Naive thymus-derived CD4-positive, alpha-beta T cell (primary cell): Measurements from ENCODE around the gene COQ9. TPM values are rescaled to one million over a fixed set of nuclear protein-coding genes. Genes with fewer than 3 reads are reported as not detected.
A peak's percentile ranks its signal among the peaks of the same experiment; 100 is the strongest.
"Not testable (repeated sequence)": the region's sequence is repeated elsewhere in the genome, so short reads cannot be mapped to it uniquely, and the experiment has no call there.

Experiments
- ATAC-seq: fragments of 150-1000 bp; cut with Tn5 transposase; 2 replicates; pipeline ENCODE4 v1.10.0; 2021; ENCODE audit warnings: mild to moderate bottlenecking, moderate library complexity
- CTCF ChIA-PET: fragments of 350-600 bp; sonication (Branson Sonifier 250); formaldehyde crosslinking; loops from one replicate; lab custom pipeline; 2021; ENCODE audit warnings: antibody characterized with exemption; lab: Charles Lee
- POLR2A ChIA-PET: fragments of 350-600 bp; sonication (Branson Sonifier 250); formaldehyde crosslinking; loops from one replicate; lab custom pipeline; 2021; ENCODE audit warnings: antibody characterized with exemption, inconsistent platforms; lab: Charles Lee
- DNase-seq, 9 donors: peaks; one replicate each; pipeline versions ENCODE4 v3.0.0 to v3.0.0-alpha.2; 2020 to 2022; ENCODE audit warnings: mixed read lengths in 1 of 9
- H3K27ac ChIP-seq: one replicate; pipeline ENCODE4 v1.7.0; 2013; ENCODE audit warnings: mild to moderate bottlenecking, low read depth, low read length, moderate library complexity
- H3K27me3 ChIP-seq, 2 donors: one replicate each; pipeline ENCODE4 v1.7.0; 2013; ENCODE audit warnings: low read length in 2 of 2, mild to moderate bottlenecking in 2 of 2, moderate library complexity in 2 of 2; ENCODE audit not compliant: control insufficient read depth in 2 of 2, insufficient read depth in 2 of 2
- H3K36me3 ChIP-seq, 3 experiments: 1 replicate in 2 of 3; 2 replicates in 1 of 3; pipeline ENCODE4 v1.7.0; 2013; ENCODE audit warnings: low read length in 3 of 3, mild to moderate bottlenecking in 3 of 3, moderate library complexity in 1 of 3; ENCODE audit not compliant: insufficient read depth in 3 of 3, control insufficient read depth in 2 of 3
- H3K4me1 ChIP-seq, 2 donors: one replicate each; pipeline ENCODE4 v1.7.0; 2013; ENCODE audit warnings: low read length in 2 of 2, mild to moderate bottlenecking in 2 of 2, moderate library complexity in 1 of 2; ENCODE audit not compliant: control insufficient read depth in 2 of 2, insufficient read depth in 2 of 2
- H3K4me3 ChIP-seq: 2 replicates; pipeline ENCODE4 v1.7.0; 2013; ENCODE audit warnings: mild to moderate bottlenecking, low read length
- H3K9me3 ChIP-seq, 3 experiments: 1 replicate in 2 of 3; 2 replicates in 1 of 3; pipeline ENCODE4 v1.7.0; 2013; ENCODE audit warnings: low read length in 3 of 3; ENCODE audit not compliant: control insufficient read depth in 2 of 3
- H3K27ac Mint-ChIP-seq, 9 donors: one replicate each; pipeline ENCODE4 v1.8.0; 2020 to 2022; ENCODE audit warnings: mixed read lengths in 9 of 9, mild to moderate bottlenecking in 8 of 9, moderate library complexity in 5 of 9, inconsistent platforms in 2 of 9
- H3K27me3 Mint-ChIP-seq, 5 donors: one replicate each; pipeline ENCODE4 v1.8.0; 2021 to 2022; ENCODE audit warnings: mixed read lengths in 5 of 5, mild to moderate bottlenecking in 1 of 5
- H3K36me3 Mint-ChIP-seq, 5 donors: one replicate each; pipeline ENCODE4 v1.8.0; 2020 to 2022; ENCODE audit warnings: mixed read lengths in 5 of 5, mild to moderate bottlenecking in 3 of 5, inconsistent platforms in 1 of 5
- H3K4me1 Mint-ChIP-seq, 7 donors: one replicate each; pipeline ENCODE4 v1.8.0; 2020 to 2022; ENCODE audit warnings: mixed read lengths in 7 of 7, mild to moderate bottlenecking in 3 of 7, inconsistent platforms in 1 of 7
- H3K4me3 Mint-ChIP-seq, 10 donors: one replicate each; pipeline ENCODE4 v1.8.0; 2020 to 2022; ENCODE audit warnings: mild to moderate bottlenecking in 10 of 10, mixed read lengths in 10 of 10, moderate library complexity in 6 of 10, inconsistent platforms in 2 of 10
- H3K9me3 Mint-ChIP-seq, 11 donors: one replicate each; pipeline ENCODE4 v1.8.0; 2020 to 2022; ENCODE audit warnings: mixed read lengths in 11 of 11, mild to moderate bottlenecking in 4 of 11, inconsistent platforms in 1 of 11, moderate library complexity in 1 of 11
- intact Hi-C, 2 donors: fragments of 100-400 bp; cut with micrococcal nuclease; formaldehyde crosslinking; loops; one replicate each; pipeline ENCODE4 v1.15.1; 2023
- polyA plus RNA-seq, 2 donors: library from polyadenylated mRNA; unstranded; fragments of 300-500 nt; fragmentation: Illumina TruSeq; gene quantifications; one replicate each; pipeline ENCODE4 v1.2.3, GENCODE V29; 2021
- total RNA-seq, 6 experiments: library from RNA in 5 of 6; stranded (reverse) in 5 of 6; gene quantifications; 1 replicate in 5 of 6; 2 replicates in 1 of 6; pipeline ENCODE4 v1.2.3 and lab custom pipeline; 2021 to 2026

The COQ9 gene
- total and polyA plus RNA-seq, 7 experiments from 2014 or later, result 16.4 to 51.7 (median 36.6) TPM

DNA sequence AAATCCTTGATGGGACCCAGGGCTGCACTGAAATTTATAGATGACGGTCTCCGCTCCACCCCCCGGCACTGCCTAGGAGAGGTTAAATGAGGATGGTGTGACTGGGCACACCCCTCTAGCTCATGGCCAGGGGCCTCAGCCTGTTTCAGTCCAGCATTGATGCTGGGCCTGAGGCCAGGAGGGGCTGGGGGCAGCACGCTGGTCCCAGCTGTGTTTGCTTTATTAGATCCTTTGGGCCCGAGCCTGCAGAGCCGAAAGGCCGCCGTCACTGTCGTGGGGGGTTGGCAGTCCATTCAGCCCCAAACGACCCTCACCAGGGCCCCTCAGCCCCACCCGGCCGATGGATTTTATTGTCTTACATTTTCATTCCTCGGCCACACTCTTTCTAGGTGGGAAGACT, 49.8 kb downstream of the COQ9 start:
- DNase-seq, result no peak
- Mint-ChIP-seq H3K36me3 (no peaks in the 10 kb centered on the region), H3K27me3 (peaks cover 0 to 16% (median 0%) of the 10 kb centered on the region in 5 donors), H3K9me3 (no peaks in the 10 kb centered on the region), H3K4me1 (peaks cover 5 to 21% (median 16%) of the 10 kb centered on the region in 7 donors), H3K4me3 (no peak overlapping the region), H3K27ac (no peak overlapping the region)
- no peaks in the 10 kb centered on the region for H3K9me3 ChIP-seq
- POLR2A ChIA-PET, result no interaction called here
- no peak for ATAC-seq
- H3K36me3 ChIP-seq, result no peaks in the 10 kb centered on the region
- no peak overlapping the region for H3K27ac ChIP-seq
- intact Hi-C loops, result no loop called here
- CTCF ChIA-PET, result no interaction called here
- peaks cover 0 to 5% of the 10 kb centered on the region in 2 donors for H3K4me1 ChIP-seq
- H3K27me3 ChIP-seq, result peaks cover 0 to 4% of the 10 kb centered on the region in 2 donors
- H3K4me3 ChIP-seq, result no peak overlapping the region

DNA sequence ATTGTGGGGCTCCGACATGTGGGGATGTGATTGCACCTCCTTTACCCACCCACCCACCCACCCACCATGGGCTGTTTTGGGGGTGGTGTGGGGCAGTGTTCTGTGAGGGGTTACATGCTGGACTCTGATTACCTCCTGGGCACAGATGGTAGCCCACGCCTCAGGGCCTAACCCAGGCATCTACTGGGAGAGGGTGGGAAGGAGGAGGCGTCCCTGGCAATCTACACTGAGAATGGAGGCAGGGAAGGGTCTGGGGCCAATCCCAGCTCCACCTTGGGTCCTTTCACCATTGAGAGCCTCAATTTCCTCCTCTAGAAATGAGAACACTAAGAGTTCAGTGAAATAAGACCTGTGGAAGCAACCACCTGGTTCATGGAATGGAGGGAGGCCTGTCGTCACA, 50.8 kb downstream of the COQ9 start:
- peaks cover 5 to 21% (median 16%) of the 10 kb centered on the region in 7 donors for H3K4me1 Mint-ChIP-seq
- ATAC-seq (no peak), DNase-seq (no peak)
- intact Hi-C loops, result no loop called here
- H3K36me3 Mint-ChIP-seq, result no peaks in the 10 kb centered on the region
- H3K9me3 ChIP-seq, result no peaks in the 10 kb centered on the region
- no peaks in the 10 kb centered on the region for H3K36me3 ChIP-seq
- peaks cover 0 to 11% (median 0%) of the 10 kb centered on the region in 5 donors for H3K27me3 Mint-ChIP-seq
- H3K9me3 Mint-ChIP-seq, result no peaks in the 10 kb centered on the region
- peaks cover 0 to 5% of the 10 kb centered on the region in 2 donors for H3K4me1 ChIP-seq
- no peak overlapping the region for H3K27ac Mint-ChIP-seq
- peaks cover 0 to 4% of the 10 kb centered on the region in 2 donors for H3K27me3 ChIP-seq
- ChIA-PET CTCF (no interaction called here), POLR2A (no interaction called here)
- H3K4me3 Mint-ChIP-seq, result no peak overlapping the region
- no peak overlapping the region for H3K27ac ChIP-seq
- H3K4me3 ChIP-seq, result no peak overlapping the region

DNA sequence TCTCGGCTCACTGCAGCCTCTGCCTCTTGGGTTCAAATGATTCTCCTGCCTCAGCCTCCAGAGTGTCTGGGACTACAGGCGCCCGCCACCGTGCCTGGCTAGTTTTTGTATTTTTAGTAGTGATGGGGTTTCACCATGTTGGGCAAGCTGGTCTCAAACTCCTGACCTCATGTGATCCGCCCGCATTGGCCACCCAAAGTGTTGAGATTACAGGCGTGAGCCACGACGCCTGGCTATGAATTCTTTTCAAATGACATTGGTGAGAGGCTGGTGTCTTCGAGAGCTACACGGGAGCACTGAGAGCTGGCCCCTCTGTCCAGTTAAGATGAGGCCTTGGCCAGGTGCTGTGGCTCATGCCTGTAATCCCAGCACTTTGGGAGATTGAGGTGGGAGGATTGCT, 52.7 kb downstream of the COQ9 start:
- CTCF ChIA-PET, result interaction anchor here (2.0 kb wide), 1 partner anchor 20 kb away, joined by 9 read pairs; no protein-coding TSS in a partner anchor
- H3K27me3 ChIP-seq, H3K9me3 Mint-ChIP-seq, H3K4me3 Mint-ChIP-seq, H3K4me1 ChIP-seq, H3K4me3 ChIP-seq, H3K36me3 Mint-ChIP-seq, H3K9me3 ChIP-seq, H3K27ac ChIP-seq, H3K27me3 Mint-ChIP-seq, ATAC-seq, DNase-seq, H3K27ac Mint-ChIP-seq, H3K36me3 ChIP-seq, intact Hi-C loops: not testable (repeated sequence)
- POLR2A ChIA-PET, result interaction anchor here (1.1 kb wide), 1 partner anchor 37 kb away, joined by 3 read pairs; the partner anchor contains the start of gene POLR2C
- peaks cover 5 to 21% (median 16%) of the 10 kb centered on the region in 7 donors for H3K4me1 Mint-ChIP-seq

DNA sequence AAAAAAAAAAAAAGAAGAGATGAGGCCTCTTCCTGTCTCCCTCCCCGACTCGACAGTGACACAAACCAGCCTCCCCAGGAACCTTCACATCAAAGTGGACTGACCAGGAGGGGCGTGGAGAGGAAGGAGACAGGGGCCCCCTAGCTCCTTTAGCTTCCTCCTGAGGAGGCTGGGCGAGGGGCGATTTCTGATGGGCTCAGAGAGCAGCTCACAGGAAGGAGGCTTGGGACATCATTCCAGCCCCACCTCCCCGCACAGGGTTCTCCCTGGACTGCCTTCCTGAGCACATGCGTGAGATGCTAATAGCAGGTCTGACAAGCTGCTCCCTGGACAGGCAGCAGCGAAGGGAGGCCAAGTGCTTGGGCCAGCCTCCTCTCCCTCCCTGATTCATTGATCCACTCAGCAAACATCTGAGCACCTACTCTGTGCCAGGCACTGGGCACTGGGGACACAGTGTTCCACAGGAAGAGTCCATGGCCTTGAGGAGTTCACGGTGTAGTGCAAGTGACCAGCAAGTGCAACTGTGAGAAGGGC, 53.4 kb downstream of the COQ9 start:
- H3K36me3 ChIP-seq, result no peaks in the 10 kb centered on the region
- intact Hi-C loops, result no loop called here
- Mint-ChIP-seq H3K27me3 (peaks cover 0 to 5% (median 0%) of the 10 kb centered on the region in 5 donors), H3K4me1 (peaks cover 5 to 21% (median 16%) of the 10 kb centered on the region in 7 donors), H3K4me3 (peak overlapping the region in 3 of 10 donors; percentile 8 to 23 (median 23)), H3K27ac (peak overlapping the region in 8 of 9 donors; percentile 21 to 83 (median 60)), H3K9me3 (no peaks in the 10 kb centered on the region), H3K36me3 (no peaks in the 10 kb centered on the region)
- POLR2A ChIA-PET, result interaction anchor here (1.1 kb wide), 1 partner anchor 38 kb away, joined by 3 read pairs; the partner anchor contains the start of gene POLR2C
- CTCF ChIA-PET, result interaction anchor here (2.0 kb wide), 1 partner anchor 19 kb away, joined by 9 read pairs; no protein-coding TSS in a partner anchor
- no peaks in the 10 kb centered on the region for H3K9me3 ChIP-seq
- H3K27ac ChIP-seq, result no peak overlapping the region
- ATAC-seq, result no peak
- peaks cover 0 to 5% of the 10 kb centered on the region in 2 donors for H3K4me1 ChIP-seq
- peak in 1 of 9 donors; percentile 18 for DNase-seq
- H3K4me3 ChIP-seq, result no peak overlapping the region
- peaks cover 0 to 4% of the 10 kb centered on the region in 2 donors for H3K27me3 ChIP-seq

DNA sequence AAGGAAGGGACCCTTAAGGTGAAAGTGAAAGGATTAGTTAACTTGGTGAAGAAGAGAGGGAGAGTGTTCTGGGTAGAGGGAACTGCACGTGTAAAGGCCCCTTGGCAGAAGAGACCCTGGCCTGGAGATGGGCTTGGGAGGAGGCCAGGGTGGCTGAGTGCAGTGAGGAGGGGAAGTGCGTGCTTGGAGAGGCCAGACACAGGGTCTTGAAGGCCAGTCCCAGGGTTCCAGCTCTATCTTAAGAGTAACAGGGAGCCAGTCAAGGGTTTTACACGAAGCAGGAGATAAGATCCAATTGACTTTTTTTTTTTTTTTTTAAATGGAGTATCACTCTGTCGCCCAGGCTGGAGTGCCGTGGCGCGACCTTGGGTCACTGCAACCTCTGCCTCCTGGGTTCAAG, 54.2 kb downstream of the COQ9 start:
- Mint-ChIP-seq H3K27ac (peak overlapping the region in 6 of 9 donors; percentile 45 to 83 (median 70)), H3K9me3 (no peaks in the 10 kb centered on the region), H3K27me3 (peaks cover 0 to 3% (median 0%) of the 10 kb centered on the region in 5 donors), H3K4me3 (no peak overlapping the region), H3K4me1 (peaks cover 5 to 21% (median 16%) of the 10 kb centered on the region in 7 donors), H3K36me3 (no peaks in the 10 kb centered on the region)
- no peaks in the 10 kb centered on the region for H3K9me3 ChIP-seq
- no peaks in the 10 kb centered on the region for H3K36me3 ChIP-seq
- ATAC-seq, result no peak
- DNase-seq, result no peak
- no peak overlapping the region for H3K4me3 ChIP-seq
- H3K4me1 ChIP-seq, result peaks cover 0 to 5% of the 10 kb centered on the region in 2 donors
- intact Hi-C loops, result no loop called here
- H3K27me3 ChIP-seq, result peaks cover 0 to 1% of the 10 kb centered on the region in 2 donors
- ChIA-PET POLR2A (no interaction called here), CTCF (interaction anchor here (2.0 kb wide), 1 partner anchor 18 kb away, joined by 9 read pairs; no protein-coding TSS in a partner anchor)
- no peak overlapping the region for H3K27ac ChIP-seq

DNA sequence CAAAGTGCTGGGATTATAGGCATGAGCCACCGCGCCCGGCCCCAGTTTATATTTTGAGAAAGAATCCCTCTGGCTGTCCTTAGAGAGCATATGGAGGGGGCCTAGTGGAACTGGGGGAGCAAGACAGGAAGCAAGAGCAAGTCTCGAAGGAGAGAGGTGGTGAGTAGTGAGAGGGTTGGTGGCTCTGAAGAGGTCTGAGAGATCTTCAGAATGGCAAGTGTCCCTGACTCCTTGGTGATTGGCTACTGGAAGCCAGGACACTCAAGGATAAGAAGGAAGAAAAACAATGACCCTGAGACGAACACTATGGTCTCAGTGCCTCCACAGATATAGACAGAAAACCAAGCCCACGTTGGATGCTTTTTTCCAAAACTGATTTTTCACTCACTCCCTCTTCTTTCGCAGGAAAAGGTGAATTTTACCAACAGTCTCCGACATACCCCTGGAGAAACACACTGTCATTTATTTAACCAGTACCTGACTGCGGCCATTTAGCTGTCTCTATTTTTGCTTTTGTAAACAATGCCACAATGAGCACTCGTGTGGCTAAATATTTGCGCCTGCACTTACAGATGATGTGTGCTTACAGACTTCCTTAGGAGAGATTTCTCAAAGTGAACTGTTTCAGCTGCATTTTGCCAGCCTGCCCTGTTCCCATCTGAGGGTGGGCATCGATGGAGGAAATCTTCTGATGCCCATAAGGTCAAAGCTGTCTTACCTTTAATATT, 54.9 kb downstream of the COQ9 start:
- H3K36me3 ChIP-seq, result no peaks in the 10 kb centered on the region
- Mint-ChIP-seq H3K27ac (peak overlapping the region in 4 of 9 donors; percentile 17 to 46 (median 37)), H3K36me3 (no peaks in the 10 kb centered on the region), H3K4me3 (no peak overlapping the region), H3K4me1 (peaks cover 5 to 21% (median 16%) of the 10 kb centered on the region in 7 donors), H3K9me3 (no peaks in the 10 kb centered on the region), H3K27me3 (peaks cover 0 to 2% (median 0%) of the 10 kb centered on the region in 5 donors)
- no peak overlapping the region for H3K27ac ChIP-seq
- ATAC-seq, result no peak
- ChIA-PET CTCF (interaction anchor here (2.0 kb wide), 1 partner anchor 18 kb away, joined by 9 read pairs; no protein-coding TSS in a partner anchor), POLR2A (no interaction called here)
- no peaks in the 10 kb centered on the region for H3K27me3 ChIP-seq
- peaks cover 0 to 5% of the 10 kb centered on the region in 2 donors for H3K4me1 ChIP-seq
- DNase-seq, result no peak
- no peak overlapping the region for H3K4me3 ChIP-seq
- H3K9me3 ChIP-seq, result no peaks in the 10 kb centered on the region
- intact Hi-C loops, result no loop called here
